ENCODE data around the gene LCN10.

The LCN10 gene

GRCh38 chr9:136698635-136699246, 44.0 kb downstream of the LCN10 start:
- no peak for DNase-seq (ENCODE audit: extremely low spot score)
- POLR2A ChIA-PET: interaction anchor here (1.0 kb wide), 1 partner anchor 29 kb away, joined by 3 read pairs; no protein-coding TSS in a partner anchor
- no peak for TF ChIP-seq SP1 (IDR thresholded peaks at IDR 0.05)
- CTCF ChIA-PET: no interaction called here

GRCh38 chr9:136697821-136698526, 44.8 kb downstream of the LCN10 start:
- CTCF ChIA-PET: no interaction called here
- TF ChIP-seq SP1 (IDR thresholded peaks at IDR 0.05): no peak
- no peak for TF ChIP-seq ZNF384 (IDR thresholded peaks at IDR 0.05)
- no peak for TF ChIP-seq CTBP1 (IDR thresholded peaks at IDR 0.05; ENCODE audit: borderline replicate concordance)
- TF ChIP-seq FOXM1 (IDR thresholded peaks at IDR 0.05; ENCODE audit: borderline replicate concordance): no peak
- TF ChIP-seq SUZ12 (IDR thresholded peaks at IDR 0.05): no peak
- no peak for TF ChIP-seq NFRKB (IDR thresholded peaks at IDR 0.05)
- TF ChIP-seq FOXK2 (IDR thresholded peaks at IDR 0.05): no peak
- TF ChIP-seq TARDBP (IDR thresholded peaks at IDR 0.05): no peak
- no peak for TF ChIP-seq L3MBTL2 (conservative IDR thresholded peaks at IDR 0.05)
- DNase-seq (ENCODE audit: extremely low spot score): no peak
- POLR2A ChIA-PET: no interaction called here

- DNase-seq (ENCODE audit: extremely low spot score): no peak
- POLR2A ChIA-PET: no interaction called here
- CTCF ChIA-PET: no interaction called here
- TF ChIP-seq ZNF384 (IDR thresholded peaks at IDR 0.05) (no peak), PKNOX1 (IDR thresholded peaks at IDR 0.05) (no peak), ARNT (IDR thresholded peaks at IDR 0.05) (no peak), BHLHE40 (IDR thresholded peaks at IDR 0.05; ENCODE audit: borderline replicate concordance) (no peak), SP1 (IDR thresholded peaks at IDR 0.05) (no peak), LEF1 (IDR thresholded peaks at IDR 0.05; ENCODE audit: borderline replicate concordance) (no peak), FOXA1 (IDR thresholded peaks at IDR 0.05) (no peak), FOXK2 (IDR thresholded peaks at IDR 0.05) (no peak), ELF4 (IDR thresholded peaks at IDR 0.05) (no peak), SUZ12 (IDR thresholded peaks at IDR 0.05) (no peak), NFRKB (IDR thresholded peaks at IDR 0.05) (no peak), TARDBP (IDR thresholded peaks at IDR 0.05) (no peak), FOXM1 (IDR thresholded peaks at IDR 0.05; ENCODE audit: borderline replicate concordance) (no peak), L3MBTL2 (conservative IDR thresholded peaks at IDR 0.05) (no peak), HDGF (IDR thresholded peaks at IDR 0.05; ENCODE audit: borderline replicate concordance) (no peak), CTBP1 (IDR thresholded peaks at IDR 0.05; ENCODE audit: borderline replicate concordance) (no peak)
Observed at GRCh38 chr9:136697146-136697820, 45.5 kb downstream of the LCN10 start.

GRCh38 chr9:136696502-136696901, 46.2 kb downstream of the LCN10 start:
- ChIA-PET POLR2A (no interaction called here), CTCF (no interaction called here)
- no peak for TF ChIP-seq ELF4 (IDR thresholded peaks at IDR 0.05)
- no peak for TF ChIP-seq FOXK2 (IDR thresholded peaks at IDR 0.05)
- TF ChIP-seq BHLHE40 (IDR thresholded peaks at IDR 0.05; ENCODE audit: borderline replicate concordance): no peak
- no peak for TF ChIP-seq LEF1 (IDR thresholded peaks at IDR 0.05; ENCODE audit: borderline replicate concordance)
- no peak for TF ChIP-seq SUZ12 (IDR thresholded peaks at IDR 0.05)
- no peak for TF ChIP-seq HDGF (IDR thresholded peaks at IDR 0.05; ENCODE audit: borderline replicate concordance)
- TF ChIP-seq CTBP1 (IDR thresholded peaks at IDR 0.05; ENCODE audit: borderline replicate concordance): no peak
- TF ChIP-seq PKNOX1 (IDR thresholded peaks at IDR 0.05): no peak
- no peak for TF ChIP-seq L3MBTL2 (conservative IDR thresholded peaks at IDR 0.05)
- no peak for TF ChIP-seq ARNT (IDR thresholded peaks at IDR 0.05)
- no peak for TF ChIP-seq FOXA1 (IDR thresholded peaks at IDR 0.05)
- no peak for TF ChIP-seq TARDBP (IDR thresholded peaks at IDR 0.05)
- no peak for TF ChIP-seq NFRKB (IDR thresholded peaks at IDR 0.05)
- no peak for TF ChIP-seq SP1 (IDR thresholded peaks at IDR 0.05)
- TF ChIP-seq ZNF384 (IDR thresholded peaks at IDR 0.05): no peak
- TF ChIP-seq FOXM1 (IDR thresholded peaks at IDR 0.05; ENCODE audit: borderline replicate concordance): no peak
- DNase-seq (ENCODE audit: extremely low spot score): no peak

GRCh38 chr9:136695955-136696354, 46.8 kb downstream of the LCN10 start:
- DNase-seq (ENCODE audit: extremely low spot score): no peak
- TF ChIP-seq LEF1 (IDR thresholded peaks at IDR 0.05; ENCODE audit: borderline replicate concordance): no peak
- no peak for TF ChIP-seq ARNT (IDR thresholded peaks at IDR 0.05)
- ChIA-PET CTCF (interaction anchor here (2.6 kb wide), 1 partner anchor 24 kb away, joined by 9 read pairs; no protein-coding TSS in a partner anchor), POLR2A (no interaction called here)

- ChIA-PET POLR2A (no interaction called here), CTCF (interaction anchor here (2.6 kb wide), 1 partner anchor 24 kb away, joined by 9 read pairs; no protein-coding TSS in a partner anchor)
- no peak for DNase-seq (ENCODE audit: extremely low spot score)
- TF ChIP-seq BHLHE40 (IDR thresholded peaks at IDR 0.05; ENCODE audit: borderline replicate concordance) (no peak), PKNOX1 (IDR thresholded peaks at IDR 0.05) (no peak)
Observed at GRCh38 chr9:136695435-136695895, 47.3 kb downstream of the LCN10 start.

Data from HEK293T (cell line).